ENCODE data around the gene GRM8.

GRM8 gene

DNA sequence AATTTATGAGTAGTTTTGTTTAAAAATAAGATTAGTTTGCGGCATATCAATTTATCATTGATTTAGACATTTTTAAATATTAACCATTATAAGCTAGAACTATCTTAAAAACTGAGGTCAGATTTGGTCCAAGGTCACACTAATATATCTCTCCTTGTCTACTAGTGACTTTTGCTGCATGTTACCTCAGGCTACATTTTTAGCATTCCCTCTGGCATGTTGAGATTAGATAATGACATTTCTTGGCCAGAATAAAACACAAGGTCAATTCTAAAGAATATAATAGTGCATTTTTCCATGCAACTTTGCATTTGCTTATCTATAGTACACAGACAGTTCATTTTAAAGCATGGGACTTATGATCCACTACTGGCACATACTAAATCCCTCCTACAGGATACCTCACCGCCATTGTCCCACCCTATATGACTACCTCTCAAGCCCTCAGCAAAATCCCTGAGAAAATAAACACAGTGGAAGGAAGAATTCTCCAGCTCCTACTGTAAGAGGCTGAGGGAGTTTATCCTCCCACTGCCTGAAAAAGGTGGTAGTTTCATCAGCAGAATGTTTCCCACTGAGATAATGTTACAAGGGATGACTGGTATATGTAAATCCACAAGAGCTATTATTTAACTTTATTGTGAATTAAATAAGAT, 816.4 kb downstream of the GRM8 start:
- Histone ChIP-seq H3K9me3 (ENCODE audit: low read length) (no peaks in the 10 kb centered on the region), H4K20me1 (ENCODE audit: insufficient read depth, low read length) (no peaks in the 10 kb centered on the region), H3K9ac (ENCODE audit: low read length) (no peak overlapping the region), H3K4me2 (ENCODE audit: low read length) (no peak overlapping the region), H3K4me1 (ENCODE audit: insufficient read depth, low read length, severe bottlenecking) (no peaks in the 10 kb centered on the region), H3K9me2 (ENCODE audit: low read depth, low read length) (no peaks in the 10 kb centered on the region), H3F3A (ENCODE audit: insufficient read depth, low read length) (no peaks in the 10 kb centered on the region), H3K27ac (ENCODE audit: low read depth, low read length, poor library complexity, severe bottlenecking) (no peak overlapping the region), H3K36me3 (ENCODE audit: insufficient read depth, low read length) (no peaks in the 10 kb centered on the region), H3K27me3 (ENCODE audit: insufficient read depth, low read length) (no peaks in the 10 kb centered on the region), H2AFZ (ENCODE audit: low read length) (no peak overlapping the region), H3K4me3 (ENCODE audit: low read depth, low read length, poor library complexity, severe bottlenecking) (no peak overlapping the region), H3K79me2 (ENCODE audit: insufficient read depth, low read length) (no peaks in the 10 kb centered on the region)
- TF ChIP-seq CTCF (IDR thresholded peaks at IDR 0.05; ENCODE audit: low read length) (no peak), EZH2 (IDR thresholded peaks at IDR 0.05; ENCODE audit: borderline replicate concordance, low read length) (no peak)

GRCh38 chr7:126426652-126427051, 826.1 kb downstream of the GRM8 start:
- Histone ChIP-seq H2AFZ (ENCODE audit: low read length) (no peak overlapping the region), H4K20me1 (ENCODE audit: insufficient read depth, low read length) (no peaks in the 10 kb centered on the region), H3K9me3 (ENCODE audit: low read length) (no peaks in the 10 kb centered on the region), H3K4me3 (ENCODE audit: low read depth, low read length, poor library complexity, severe bottlenecking) (no peak overlapping the region), H3K27ac (ENCODE audit: low read depth, low read length, poor library complexity, severe bottlenecking) (no peak overlapping the region), H3K36me3 (ENCODE audit: insufficient read depth, low read length) (no peaks in the 10 kb centered on the region), H3K4me2 (ENCODE audit: low read length) (no peak overlapping the region), H3F3A (ENCODE audit: insufficient read depth, low read length) (no peaks in the 10 kb centered on the region), H3K27me3 (ENCODE audit: insufficient read depth, low read length) (no peaks in the 10 kb centered on the region), H3K9me2 (ENCODE audit: low read depth, low read length) (no peaks in the 10 kb centered on the region), H3K4me1 (ENCODE audit: insufficient read depth, low read length, severe bottlenecking) (no peaks in the 10 kb centered on the region), H3K9ac (ENCODE audit: low read length) (no peak overlapping the region), H3K79me2 (ENCODE audit: insufficient read depth, low read length) (no peaks in the 10 kb centered on the region)
- TF ChIP-seq CTCF (IDR thresholded peaks at IDR 0.05; ENCODE audit: low read length) (no peak), EZH2 (IDR thresholded peaks at IDR 0.05; ENCODE audit: borderline replicate concordance, low read length) (no peak)

GRCh38 chr7:126424985-126425384, 827.8 kb downstream of the GRM8 start:
- Histone ChIP-seq H4K20me1 (ENCODE audit: insufficient read depth, low read length) (no peaks in the 10 kb centered on the region), H3K9ac (ENCODE audit: low read length) (no peak overlapping the region), H3K27ac (ENCODE audit: low read depth, low read length, poor library complexity, severe bottlenecking) (no peak overlapping the region), H3K4me2 (ENCODE audit: low read length) (no peak overlapping the region), H3K4me3 (ENCODE audit: low read depth, low read length, poor library complexity, severe bottlenecking) (no peak overlapping the region), H3K9me2 (ENCODE audit: low read depth, low read length) (no peaks in the 10 kb centered on the region), H2AFZ (ENCODE audit: low read length) (no peak overlapping the region), H3F3A (ENCODE audit: insufficient read depth, low read length) (no peaks in the 10 kb centered on the region), H3K79me2 (ENCODE audit: insufficient read depth, low read length) (no peaks in the 10 kb centered on the region), H3K27me3 (ENCODE audit: insufficient read depth, low read length) (no peaks in the 10 kb centered on the region), H3K9me3 (ENCODE audit: low read length) (no peaks in the 10 kb centered on the region), H3K4me1 (ENCODE audit: insufficient read depth, low read length, severe bottlenecking) (no peaks in the 10 kb centered on the region), H3K36me3 (ENCODE audit: insufficient read depth, low read length) (no peaks in the 10 kb centered on the region)
- TF ChIP-seq EZH2 (IDR thresholded peaks at IDR 0.05; ENCODE audit: borderline replicate concordance, low read length) (no peak), CTCF (IDR thresholded peaks at IDR 0.05; ENCODE audit: low read length) (no peak)
